Measurements from ENCODE around the gene GOLGB1.
"Not testable (repeated sequence)": the region's sequence is repeated elsewhere in the genome, so short reads cannot be mapped to it uniquely, and the experiment has no call there.

Gene GOLGB1

GRCh38 chr3:121739902-121740301 is 9.6 kb downstream of the GOLGB1 start:
- DNase-seq, result no peak

- DNase-seq, result no peak
Measured at GRCh38 chr3:121737644-121738043, 11.9 kb downstream of the GOLGB1 start.

- DNase-seq, result no peak
Measured at GRCh38 chr3:121736112-121736511, 13.4 kb downstream of the GOLGB1 start.

- DNase-seq, result no peak
Measured at GRCh38 chr3:121735047-121735696, 14.4 kb downstream of the GOLGB1 start.

GRCh38 chr3:121730940-121731687 is 18.4 kb downstream of the GOLGB1 start:
- DNase-seq, result no peak

- DNase-seq, result no peak
Measured at GRCh38 chr3:121724130-121724529, 25.4 kb downstream of the GOLGB1 start.

GRCh38 chr3:121723485-121723884 is 26.1 kb downstream of the GOLGB1 start:
- no peak for DNase-seq

- DNase-seq, result no peak
Measured at GRCh38 chr3:121722411-121722810, 27.1 kb downstream of the GOLGB1 start.

- DNase-seq, result no peak
Measured at GRCh38 chr3:121720163-121720562, 29.4 kb downstream of the GOLGB1 start.

GRCh38 chr3:121719423-121719822 is 30.1 kb downstream of the GOLGB1 start:
- no peak for DNase-seq

- no peak for DNase-seq
Measured at GRCh38 chr3:121718205-121718846, 31.2 kb downstream of the GOLGB1 start.

- DNase-seq, result no peak
Measured at GRCh38 chr3:121710347-121710746, 39.2 kb downstream of the GOLGB1 start.

- DNase-seq, result no peak
Measured at GRCh38 chr3:121707531-121708273, 41.8 kb downstream of the GOLGB1 start.

- no peak for DNase-seq
Measured at GRCh38 chr3:121705541-121705940, 44.0 kb downstream of the GOLGB1 start.

GRCh38 chr3:121703973-121704372 is 45.6 kb downstream of the GOLGB1 start:
- no peak for DNase-seq

GRCh38 chr3:121698901-121699300 is 50.6 kb downstream of the GOLGB1 start:
- DNase-seq, result no peak

GRCh38 chr3:121698476-121698875 is 51.1 kb downstream of the GOLGB1 start:
- DNase-seq, result no peak

GRCh38 chr3:121696186-121696585 is 53.4 kb downstream of the GOLGB1 start:
- no peak for DNase-seq

- no peak for DNase-seq
Measured at GRCh38 chr3:121692010-121692699, 57.4 kb downstream of the GOLGB1 start.

GRCh38 chr3:121690777-121691405 is 58.6 kb downstream of the GOLGB1 start:
- no peak for DNase-seq

- not testable (repeated sequence) for DNase-seq
Measured at GRCh38 chr3:121688747-121689146, 60.8 kb downstream of the GOLGB1 start.

- DNase-seq, result no peak
Measured at GRCh38 chr3:121681792-121682191, 67.7 kb downstream of the GOLGB1 start.

Data from hippocampal formation (tissue), 2 donors.